ENCODE results near the gene APCDD1. TPM values are rescaled to one million over a fixed set of nuclear protein-coding genes. Genes with fewer than 3 reads are reported as not detected.

Gene APCDD1
- total RNA-seq, 1 experiment from 2014 or later = not detected

DNA sequence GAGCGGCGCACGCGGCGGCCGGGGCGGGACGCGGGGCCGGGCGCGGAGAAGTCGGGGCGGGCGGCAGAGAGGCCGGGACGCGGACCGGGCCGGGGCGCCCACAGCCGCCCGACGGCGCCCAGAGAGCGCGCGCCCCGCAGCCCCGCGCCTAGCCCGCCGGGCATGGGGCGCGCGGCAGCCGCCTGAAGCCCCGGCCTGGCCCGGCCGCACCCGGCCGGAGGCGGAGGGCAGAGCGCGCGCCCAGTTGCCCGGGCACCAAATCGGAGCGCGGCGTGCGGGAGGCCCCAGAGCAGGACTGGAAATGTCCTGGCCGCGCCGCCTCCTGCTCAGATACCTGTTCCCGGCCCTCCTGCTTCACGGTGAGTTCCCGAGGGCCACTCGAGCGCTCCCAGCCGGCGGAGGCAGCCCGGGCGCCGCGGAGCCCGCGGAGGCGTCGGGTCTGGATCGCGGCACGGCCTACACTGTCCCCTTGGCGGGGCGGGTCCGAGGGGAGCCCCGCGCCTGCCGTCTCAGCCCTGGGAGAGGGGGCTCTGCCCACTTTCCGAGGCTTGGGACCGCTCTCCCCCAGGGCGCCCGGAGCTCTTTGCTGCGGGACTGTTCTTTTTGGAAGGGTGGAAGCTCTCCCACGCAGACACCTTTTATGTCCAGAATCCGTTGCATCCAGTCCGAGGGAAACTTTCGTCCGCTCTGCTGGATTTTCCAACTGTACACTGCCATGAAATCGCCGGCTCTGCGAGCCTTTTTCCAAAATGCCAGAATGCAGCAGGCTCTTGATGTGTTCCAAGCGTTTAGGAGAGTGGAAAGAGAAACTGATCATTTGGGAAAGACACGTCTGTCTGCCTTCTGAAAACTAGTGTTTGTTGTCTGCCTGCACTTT lies 484 bp downstream of the APCDD1 start:
- no peaks in the 10 kb centered on the region for H4K20me1 ChIP-seq (ENCODE audit: insufficient read depth)
- no peaks in the 10 kb centered on the region for H3K9me2 ChIP-seq (ENCODE audit: insufficient read depth)
- H3K36me3 ChIP-seq (ENCODE audit: control insufficient read depth in 1 of 2, insufficient read depth in 2 of 2, low read length in 2 of 2) = no peaks in the 10 kb centered on the region
- no peaks in the 10 kb centered on the region for H3K4me1 ChIP-seq (ENCODE audit: control insufficient read depth in 1 of 2, insufficient read depth in 2 of 2, low read length in 2 of 2)
- H3K27ac ChIP-seq (ENCODE audit: low read depth, low read length) = no peak overlapping the region
- no peak overlapping the region for H3K4me2 ChIP-seq (ENCODE audit: low read length)
- peaks cover 55% of the 10 kb centered on the region for H3K27me3 ChIP-seq (ENCODE audit: insufficient read depth, low read length)
- H3K9ac ChIP-seq (ENCODE audit: low read length) = no peak overlapping the region
- no peak for DNase-seq (ENCODE audit: low read depth, low spot score)
- CTCF ChIA-PET = no interaction called here
- H2AFZ ChIP-seq (ENCODE audit: low read depth, low read length, poor library complexity, severe bottlenecking) = no peak overlapping the region
- RAD21 ChIA-PET (ENCODE audit: low non-redundant PET in 1 of 2, low total read pairs in 2 of 2, uncharacterized antibody in 2 of 2, unreplicated experiment in 2 of 2) = no interaction called here
- no peaks in the 10 kb centered on the region for H3K9me3 ChIP-seq (ENCODE audit: control insufficient read depth in 1 of 2, insufficient read depth in 1 of 2, low read depth in 1 of 2, low read length in 2 of 2)
- ATAC-seq = no peak
- intact Hi-C loops (cut with micrococcal nuclease) = no loop called here
- no peak overlapping the region for H3K4me3 ChIP-seq (replicated peaks in 1 of 2; ENCODE audit: low read depth in 1 of 2, low read length in 2 of 2)
- no peaks in the 10 kb centered on the region for H3K79me2 ChIP-seq (ENCODE audit: insufficient read depth, low read length)
- POLR2A ChIA-PET = no interaction called here
- no TSS peak for BruUV-seq (replicated peaks)
- TF ChIP-seq ZNF274 (IDR thresholded peaks at IDR 0.05; ENCODE audit: low read depth, low read length) = no peak
- TF ChIP-seq FOSL1 (IDR thresholded peaks at IDR 0.05; ENCODE audit: low read depth) = no peak
- TF ChIP-seq, protein P1, sequence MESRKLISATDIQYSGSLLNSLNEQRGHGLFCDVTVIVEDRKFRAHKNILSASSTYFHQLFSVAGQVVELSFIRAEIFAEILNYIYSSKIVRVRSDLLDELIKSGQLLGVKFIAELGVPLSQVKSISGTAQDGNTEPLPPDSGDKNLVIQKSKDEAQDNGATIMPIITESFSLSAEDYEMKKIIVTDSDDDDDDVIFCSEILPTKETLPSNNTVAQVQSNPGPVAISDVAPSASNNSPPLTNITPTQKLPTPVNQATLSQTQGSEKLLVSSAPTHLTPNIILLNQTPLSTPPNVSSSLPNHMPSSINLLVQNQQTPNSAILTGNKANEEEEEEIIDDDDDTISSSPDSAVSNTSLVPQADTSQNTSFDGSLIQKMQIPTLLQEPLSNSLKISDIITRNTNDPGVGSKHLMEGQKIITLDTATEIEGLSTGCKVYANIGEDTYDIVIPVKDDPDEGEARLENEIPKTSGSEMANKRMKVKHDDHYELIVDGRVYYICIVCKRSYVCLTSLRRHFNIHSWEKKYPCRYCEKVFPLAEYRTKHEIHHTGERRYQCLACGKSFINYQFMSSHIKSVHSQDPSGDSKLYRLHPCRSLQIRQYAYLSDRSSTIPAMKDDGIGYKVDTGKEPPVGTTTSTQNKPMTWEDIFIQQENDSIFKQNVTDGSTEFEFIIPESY (IDR thresholded peaks at IDR 0.05; ENCODE audit: extremely low read depth, insufficient replicate concordance, low read length) = no peak
- no peak for TF ChIP-seq EZH2phosphoT487 (IDR thresholded peaks at IDR 0.05; ENCODE audit: borderline replicate concordance)
- no peak for TF ChIP-seq ELF1 (IDR thresholded peaks at IDR 0.05; ENCODE audit: borderline replicate concordance, low read depth)
- TF ChIP-seq JUND (IDR thresholded peaks at IDR 0.05) = no peak
- TF ChIP-seq RAD21 (IDR thresholded peaks at IDR 0.05; ENCODE audit: low read depth) = no peak
- TF ChIP-seq ZFX (IDR thresholded peaks at IDR 0.05) = no peak
- TF ChIP-seq CEBPB (IDR thresholded peaks at IDR 0.05; ENCODE audit: low read depth) = no peak
